Esophagus muscularis mucosa (tissue), 4 donors: ENCODE results near the gene PRKCD. TPM values are rescaled to one million over a fixed set of nuclear protein-coding genes. Genes with fewer than 3 reads are reported as not detected.

Experiments used
- DNase-seq: peaks from one replicate; pipeline ENCODE4 v3.0.0-alpha.2; 2017; ENCODE audit errors: extremely low spot score
- H3K27ac ChIP-seq, 4 donors: fragments of 200-600 bp; sonication (generic); replicated peaks in 1 of 4; 1 replicate in 3 of 4; 2 replicates in 1 of 4; pipeline ENCODE4 v1.5.1; 2016 to 2019; ENCODE audit warnings: mild to moderate bottlenecking in 1 of 4
- H3K27me3 ChIP-seq, 4 donors: fragments of 200-600 bp; sonication (generic); one replicate each; pipeline versions ENCODE4 v1.5.1 to v1.6.0; 2016 to 2019
- H3K36me3 ChIP-seq, 4 donors: fragments of 200-600 bp; sonication (generic); one replicate each; pipeline ENCODE4 v1.5.1; 2016 to 2019
- H3K4me1 ChIP-seq, 4 donors: fragments of 200-600 bp; sonication (generic); one replicate each; pipeline ENCODE4 v1.5.1; 2016 to 2019
- H3K4me3 ChIP-seq, 4 donors: fragments of 200-600 bp; sonication (generic); 1 replicate in 2 of 4; 2 replicates in 2 of 4; pipeline ENCODE4 v1.5.1; 2016 to 2019; ENCODE audit warnings: mild to moderate bottlenecking in 4 of 4, moderate library complexity in 1 of 4
- H3K9me3 ChIP-seq, 4 donors: fragments of 200-600 bp; sonication (generic); 1 replicate in 3 of 4; 2 replicates in 1 of 4; pipeline ENCODE4 v1.5.1; 2016 to 2019
- CTCF ChIP-seq, 3 experiments: fragments of 200-600 bp in 2 of 3; fragments of 450-650 bp in 1 of 3; sonication (generic) in 2 of 3; IDR thresholded peaks; one replicate each; pipeline ENCODE4 v1.5.1; 2017 to 2019; ENCODE audit warnings: antibody characterized with exemption in 3 of 3, mild to moderate bottlenecking in 2 of 3, moderate library complexity in 1 of 3
- EP300 ChIP-seq: sonication (generic); formaldehyde crosslinking; IDR thresholded peaks from one replicate; pipeline ENCODE4 v1.6.1; 2017; ENCODE audit warnings: antibody characterized with exemption
- POLR2A ChIP-seq: fragments of 450-650 bp; IDR thresholded peaks from one replicate; pipeline ENCODE4 v1.6.1; 2017; ENCODE audit warnings: antibody characterized with exemption, moderate library complexity, mild to moderate bottlenecking, low read depth
- POLR2AphosphoS5 ChIP-seq, 2 donors: sonication (generic); formaldehyde crosslinking; IDR thresholded peaks; one replicate each; pipeline ENCODE4 v1.6.1; 2017; ENCODE audit warnings: antibody characterized with exemption in 2 of 2
- WGBS: methylation state at CpG from one replicate; pipeline ENCODE4 v1.1.5; 2018; 5-methylcytosine and 5-hydroxymethylcytosine counted together
- intact Hi-C: fragments of 100-400 bp; cut with DNase I; formaldehyde crosslinking; loops from one replicate; pipeline ENCODE4 v1.15.1; 2023
- total RNA-seq, 4 donors: library from RNA; depleted of rRNA; stranded (reverse); fragments of >200 nt; gene quantifications; one replicate each; pipeline versions ENCODE4 v1.1.0 to v1.2.1, GENCODE V29; 2016

The PRKCD gene
- total RNA-seq, 4 donors from 2014 or later = 7.0 to 16.7 (median 12.4) TPM

GRCh38 chr3:53183514-53183913 is 22.5 kb downstream of the PRKCD start:
- intact Hi-C loops = no loop called here
- peaks cover 25 to 97% (median 90%) of the 10 kb centered on the region in 4 donors for H3K36me3 ChIP-seq
- no peaks in the 10 kb centered on the region for H3K9me3 ChIP-seq
- DNase-seq = no peak
- H3K27me3 ChIP-seq = no peaks in the 10 kb centered on the region
- no peak for TF ChIP-seq POLR2AphosphoS5 (IDR thresholded peaks at IDR 0.05)
- no peak for TF ChIP-seq EP300
- no peak for TF ChIP-seq POLR2A
- TF ChIP-seq CTCF (IDR thresholded peaks at IDR 0.05) = no peak
- no peak overlapping the region for H3K27ac ChIP-seq
- WGBS = 98% methylated on average over 9 of the region's 9 CpGs
- no peaks in the 10 kb centered on the region for H3K4me1 ChIP-seq
- H3K4me3 ChIP-seq = no peak overlapping the region

- no peak for TF ChIP-seq POLR2AphosphoS5 (IDR thresholded peaks at IDR 0.05)
- no peak for TF ChIP-seq POLR2A
- no peak for TF ChIP-seq CTCF (IDR thresholded peaks at IDR 0.05)
- no peak for TF ChIP-seq EP300
- no peaks in the 10 kb centered on the region for H3K9me3 ChIP-seq
- intact Hi-C loops = no loop called here
- H3K27me3 ChIP-seq = no peaks in the 10 kb centered on the region
- H3K4me3 ChIP-seq = no peak overlapping the region
- H3K36me3 ChIP-seq = peaks cover 37 to 97% (median 90%) of the 10 kb centered on the region in 4 donors
- no peak overlapping the region for H3K27ac ChIP-seq
- no peaks in the 10 kb centered on the region for H3K4me1 ChIP-seq
- 96% methylated on average over 7 of the region's 7 CpGs for WGBS
- no peak for DNase-seq
These were observed 23.7 kb downstream of the PRKCD start for GRCh38 chr3:53184701-53185100.

- no peak overlapping the region for H3K4me3 ChIP-seq
- no peak for TF ChIP-seq CTCF (IDR thresholded peaks at IDR 0.05)
- DNase-seq = no peak
- H3K27me3 ChIP-seq = no peaks in the 10 kb centered on the region
- no peaks in the 10 kb centered on the region for H3K9me3 ChIP-seq
- 91% methylated on average over 19 of the region's 20 CpGs for WGBS
- H3K36me3 ChIP-seq = peaks cover 41 to 97% (median 90%) of the 10 kb centered on the region in 4 donors
- no peaks in the 10 kb centered on the region for H3K4me1 ChIP-seq
- H3K27ac ChIP-seq = no peak overlapping the region
- intact Hi-C loops = no loop called here
These were observed 24.9 kb downstream of the PRKCD start for GRCh38 chr3:53185761-53186465.

- DNase-seq = no peak
- H3K36me3 ChIP-seq = peaks cover 41 to 93% (median 85%) of the 10 kb centered on the region in 4 donors
- 96% methylated on average over 7 of the region's 9 CpGs for WGBS
- no peaks in the 10 kb centered on the region for H3K4me1 ChIP-seq
- H3K27ac ChIP-seq = no peak overlapping the region
- H3K27me3 ChIP-seq = no peaks in the 10 kb centered on the region
- no peak overlapping the region for H3K4me3 ChIP-seq
- H3K9me3 ChIP-seq = no peaks in the 10 kb centered on the region
- no peak for TF ChIP-seq POLR2AphosphoS5 (IDR thresholded peaks at IDR 0.05)
- intact Hi-C loops = no loop called here
These were observed 25.7 kb downstream of the PRKCD start for GRCh38 chr3:53186726-53187125.

- TF ChIP-seq POLR2A = no peak
- no peak for TF ChIP-seq EP300
- TF ChIP-seq POLR2AphosphoS5 (IDR thresholded peaks at IDR 0.05) = no peak
- TF ChIP-seq CTCF (IDR thresholded peaks at IDR 0.05) = no peak
- H3K4me3 ChIP-seq = no peak overlapping the region
- H3K27me3 ChIP-seq = no peaks in the 10 kb centered on the region
- no peak for DNase-seq
- no peak overlapping the region for H3K27ac ChIP-seq
- H3K4me1 ChIP-seq = no peaks in the 10 kb centered on the region
- peaks cover 41 to 92% (median 84%) of the 10 kb centered on the region in 4 donors for H3K36me3 ChIP-seq
- H3K9me3 ChIP-seq = no peaks in the 10 kb centered on the region
- WGBS = 78% methylated on average over 4 of the region's 4 CpGs
- intact Hi-C loops = no loop called here
These were observed 26.4 kb downstream of the PRKCD start for GRCh38 chr3:53187430-53187829.
